ENCODE results near the gene GNPAT.
"Not testable (repeated sequence)": the region's sequence is repeated elsewhere in the genome, so short reads cannot be mapped to it uniquely, and the experiment has no call there.

Gene GNPAT

DNA sequence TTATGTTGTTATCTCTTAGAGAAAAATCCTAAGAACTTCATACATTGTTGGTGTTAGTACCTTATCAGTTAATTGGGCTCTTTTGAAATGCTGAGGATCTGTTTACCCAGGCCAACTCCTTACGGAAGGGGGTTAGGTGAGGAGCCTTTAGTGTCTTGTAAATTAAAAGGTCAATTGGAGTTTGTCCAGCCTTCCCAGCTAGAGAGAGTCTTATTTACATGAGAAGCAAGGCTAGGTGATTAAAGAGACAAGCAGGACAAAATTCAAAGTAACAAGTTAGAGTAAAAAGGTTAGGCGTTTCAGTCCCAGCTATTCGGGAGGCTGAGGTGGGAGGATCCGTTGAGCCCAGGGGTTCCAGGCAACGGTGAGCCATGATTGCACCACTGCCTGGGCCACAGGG lies 28.7 kb upstream of the GNPAT start:
- H3K4me3 ChIP-seq (ENCODE audit: low read depth, low read length), result not testable (repeated sequence)

DNA sequence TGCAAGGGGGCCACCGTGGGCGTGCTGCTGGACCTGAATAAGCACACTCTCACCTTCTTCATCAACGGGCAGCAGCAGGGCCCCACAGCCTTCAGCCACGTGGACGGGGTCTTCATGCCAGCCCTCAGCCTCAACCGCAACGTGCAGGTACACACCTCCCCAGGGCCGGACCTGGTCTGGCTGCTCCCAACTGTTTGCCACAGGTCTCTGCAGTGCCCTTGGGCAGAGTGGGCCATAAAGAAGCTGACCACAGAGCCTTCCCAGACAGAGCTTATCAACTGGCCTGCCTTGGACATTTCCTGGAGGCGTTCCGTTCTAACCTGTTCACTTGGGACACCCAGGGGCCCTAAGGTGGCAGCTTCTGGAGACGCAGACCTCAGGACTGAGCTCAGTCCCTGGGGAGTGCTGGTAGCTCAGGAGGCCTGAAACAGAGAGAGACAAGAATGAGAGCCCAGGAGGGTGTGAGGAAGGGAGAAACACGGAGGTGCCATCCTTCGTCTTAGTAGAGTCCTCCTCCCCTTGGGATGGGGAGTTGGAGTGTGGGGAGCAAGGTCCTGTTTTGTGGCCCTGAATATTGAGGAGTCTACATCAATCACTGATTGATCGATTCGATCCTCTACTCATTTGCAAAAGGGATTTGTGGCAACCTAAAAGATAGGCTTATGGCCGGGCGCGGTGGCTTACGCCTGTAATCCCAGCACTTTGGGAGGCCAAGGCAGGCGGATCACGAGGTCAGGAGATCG lies 27.0 kb upstream of the GNPAT start:
- no peak overlapping the region for H3K4me3 ChIP-seq (ENCODE audit: low read depth, low read length)

DNA sequence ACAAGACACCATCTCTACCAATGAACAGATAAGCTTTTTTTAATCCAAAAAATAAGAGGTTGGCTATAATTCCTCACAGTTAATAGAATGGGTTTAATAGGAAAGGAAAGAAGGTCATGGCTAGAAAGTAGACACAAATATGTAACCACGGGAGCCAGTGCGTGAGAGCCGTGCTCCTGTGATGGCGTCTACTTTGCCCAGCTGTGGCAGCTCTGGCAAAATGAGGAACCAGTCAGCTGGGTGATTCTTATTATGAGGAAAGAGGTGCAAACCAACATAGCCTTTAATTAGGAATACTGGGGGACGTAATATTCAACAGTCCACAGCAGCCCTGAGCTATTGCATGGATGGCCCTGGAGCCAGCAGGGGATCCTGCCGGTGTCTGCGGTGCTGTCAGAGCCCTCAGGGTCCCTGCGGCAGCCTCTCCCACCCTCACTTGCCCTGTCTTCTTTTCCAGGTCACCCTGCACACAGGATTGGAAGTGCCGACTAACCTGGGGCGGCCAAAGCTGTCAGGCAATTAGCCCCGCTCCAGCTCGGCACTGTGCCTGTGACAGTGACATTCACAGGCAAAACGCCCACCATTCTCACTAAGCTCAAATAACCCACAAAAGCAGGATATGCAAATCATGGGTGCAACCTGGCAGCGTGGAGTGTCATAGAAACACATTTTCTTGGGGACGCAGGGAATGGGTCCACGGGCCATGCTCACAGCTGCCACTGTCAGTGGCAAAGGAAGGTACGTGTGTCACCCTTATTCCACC lies 25.9 kb upstream of the GNPAT start:
- H3K4me3 ChIP-seq (ENCODE audit: low read depth, low read length), result no peak overlapping the region

DNA sequence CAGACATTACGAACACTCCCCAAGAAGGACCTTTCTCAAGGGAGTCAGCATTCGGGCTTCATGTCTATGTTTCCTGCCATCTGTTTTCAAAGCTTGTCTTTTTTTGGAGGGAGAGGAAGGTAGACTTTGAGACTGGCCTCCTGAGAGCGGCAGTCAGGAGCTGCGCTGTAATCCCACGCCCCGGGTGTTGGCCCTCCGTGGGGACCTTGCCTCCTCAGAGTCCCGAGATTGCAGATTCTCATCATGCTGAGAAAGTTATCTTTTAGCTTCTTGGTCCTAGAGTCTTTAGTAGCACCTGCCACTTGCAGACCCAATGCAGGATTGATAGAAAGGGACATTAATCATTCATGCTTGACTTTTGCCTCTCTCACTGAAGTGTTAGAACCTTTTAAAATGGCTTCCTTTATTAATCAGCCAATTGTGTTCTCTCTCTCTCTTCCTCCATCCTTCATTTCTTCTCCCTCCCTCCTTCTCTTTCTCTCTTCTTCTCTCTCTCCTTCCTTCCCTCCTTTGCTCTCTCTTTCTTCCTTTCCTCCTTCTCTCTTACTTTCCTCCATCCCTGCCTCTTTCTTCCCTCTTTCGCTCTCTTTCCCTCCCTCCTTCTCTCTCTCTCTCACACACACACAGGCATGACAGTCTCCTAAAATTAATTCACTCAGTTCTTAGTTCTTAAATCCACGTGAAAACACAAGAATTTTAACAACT lies 25.2 kb upstream of the GNPAT start:
- H3K4me3 ChIP-seq (ENCODE audit: low read depth, low read length), result no peak overlapping the region

DNA sequence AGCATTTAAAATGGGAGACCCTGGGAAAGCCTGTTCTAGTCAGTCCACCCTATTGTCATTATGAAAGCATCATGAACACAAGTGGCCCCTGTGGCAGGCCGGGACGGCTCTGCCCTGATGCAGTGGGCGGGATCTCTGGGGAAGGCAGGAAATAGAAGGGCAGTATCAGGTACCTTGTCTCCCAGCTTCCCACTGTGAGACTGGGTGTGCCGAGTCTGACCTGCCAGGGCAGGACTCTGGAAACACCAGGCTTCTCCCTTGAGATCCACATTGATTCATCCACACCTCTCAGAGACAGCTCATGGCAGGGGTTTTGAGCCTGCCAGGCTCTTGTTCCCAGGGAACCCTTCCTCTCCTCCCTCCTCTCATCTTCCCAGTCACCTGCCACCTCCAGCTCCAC lies 24.5 kb upstream of the GNPAT start:
- H3K4me3 ChIP-seq (ENCODE audit: low read depth, low read length), result no peak overlapping the region

DNA sequence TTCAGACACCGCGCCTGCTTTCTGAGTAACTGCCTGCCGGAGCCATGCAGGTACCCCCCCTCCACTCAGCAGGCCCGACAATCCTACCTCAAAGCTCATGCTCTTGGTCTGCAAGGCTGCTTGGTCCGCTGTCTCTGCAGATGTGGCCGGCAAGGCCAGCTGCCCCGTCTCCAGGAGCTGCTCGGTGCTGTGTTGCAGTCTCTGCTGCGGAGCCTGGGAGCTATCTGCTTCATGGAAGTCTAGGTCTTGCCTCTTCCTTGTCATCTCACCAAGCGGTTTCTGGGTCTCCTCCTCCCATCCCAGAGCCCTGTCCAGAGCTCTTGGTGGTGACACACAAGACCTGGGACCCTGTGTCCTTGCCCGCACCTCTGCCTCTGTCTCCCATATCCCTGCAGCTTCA lies 24.0 kb upstream of the GNPAT start:
- no peak overlapping the region for H3K4me3 ChIP-seq (ENCODE audit: low read depth, low read length)

DNA sequence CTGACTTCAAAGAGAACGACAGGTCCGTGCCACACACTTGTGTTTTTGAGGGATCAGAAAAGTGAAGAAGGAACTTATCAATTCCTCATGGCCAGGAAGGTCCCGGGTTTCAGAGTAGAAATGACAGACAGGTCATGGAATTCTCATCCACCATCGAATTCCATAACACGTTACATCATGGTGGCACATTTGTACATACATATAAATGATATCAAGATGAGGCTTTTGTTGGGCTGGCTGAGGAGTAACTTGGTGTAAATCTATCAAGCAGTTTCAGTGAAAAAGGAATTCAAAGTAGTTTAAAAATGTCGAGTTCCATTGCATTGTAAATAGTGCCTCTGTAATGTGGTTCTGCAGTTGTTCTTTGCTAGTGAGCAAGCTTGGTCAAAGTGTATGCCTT lies 22.9 kb upstream of the GNPAT start:
- no peak overlapping the region for H3K4me3 ChIP-seq (ENCODE audit: low read depth, low read length)

DNA sequence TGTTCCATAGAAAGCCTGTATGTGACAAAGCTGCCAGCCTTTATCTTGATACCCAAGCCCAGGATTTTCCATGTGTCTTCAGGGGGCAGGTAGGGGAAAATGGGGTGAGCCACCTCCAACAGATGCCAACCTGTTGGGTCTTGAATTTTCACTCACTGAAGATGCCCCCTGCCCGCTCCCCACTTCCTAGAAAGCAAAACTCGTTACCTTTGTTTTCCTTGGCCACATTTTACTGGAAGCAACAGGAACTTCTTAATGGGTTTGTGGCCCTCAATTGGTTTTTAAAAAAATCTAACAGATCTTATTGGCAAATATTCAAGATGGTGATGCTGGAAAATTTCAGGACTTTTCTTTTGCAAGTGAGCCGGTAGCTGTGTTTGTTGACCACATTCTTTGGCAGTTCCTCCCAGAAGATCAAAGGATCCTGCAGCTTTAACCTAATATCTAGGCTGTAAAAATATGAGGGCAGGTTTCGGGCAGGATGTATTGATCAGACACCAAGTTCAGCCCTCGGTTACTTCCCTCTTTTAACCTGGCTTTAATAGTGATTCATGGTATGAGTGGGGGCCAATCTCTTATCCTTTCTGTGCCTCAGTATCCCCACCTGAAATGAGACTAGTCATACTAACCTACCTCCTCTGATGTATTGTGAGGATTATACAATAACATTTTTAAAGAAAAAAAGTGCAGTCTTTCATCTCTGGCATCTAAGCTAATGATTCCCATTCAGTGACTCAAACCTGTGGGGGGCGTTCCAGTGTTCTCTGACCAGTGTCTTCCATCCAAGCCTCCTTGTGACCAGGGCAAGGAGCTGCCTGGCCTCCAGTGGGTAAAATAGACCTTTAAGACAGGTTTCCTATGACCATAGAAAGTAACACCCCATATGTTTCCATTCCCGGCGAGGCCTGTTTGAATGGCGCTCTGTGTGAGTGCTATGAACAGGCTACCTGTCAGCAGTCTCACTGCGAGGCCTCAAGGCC lies 21.3 kb upstream of the GNPAT start:
- no peak overlapping the region for H3K4me3 ChIP-seq (ENCODE audit: low read depth, low read length)

DNA sequence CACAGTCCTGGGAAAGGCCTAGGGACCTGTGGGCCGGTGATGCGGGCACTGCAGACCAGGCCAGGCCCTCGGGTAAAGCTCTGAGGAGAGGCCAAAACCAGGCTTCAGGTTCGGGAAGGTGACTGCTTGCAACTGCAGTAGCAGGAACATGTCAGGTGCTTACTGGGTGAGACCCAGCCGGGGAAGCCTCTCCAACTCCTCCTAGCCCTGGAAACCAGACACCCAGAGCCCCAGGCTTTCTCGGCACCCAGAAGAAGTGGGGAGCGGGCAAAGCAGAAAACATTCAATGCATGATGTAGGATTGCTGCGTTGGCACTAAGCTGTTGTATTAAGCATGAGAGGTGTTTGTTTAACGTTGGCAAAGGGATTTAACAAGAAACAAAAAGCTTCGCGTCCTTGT lies 20.2 kb upstream of the GNPAT start:
- H3K4me3 ChIP-seq (ENCODE audit: low read depth, low read length), result no peak overlapping the region

DNA sequence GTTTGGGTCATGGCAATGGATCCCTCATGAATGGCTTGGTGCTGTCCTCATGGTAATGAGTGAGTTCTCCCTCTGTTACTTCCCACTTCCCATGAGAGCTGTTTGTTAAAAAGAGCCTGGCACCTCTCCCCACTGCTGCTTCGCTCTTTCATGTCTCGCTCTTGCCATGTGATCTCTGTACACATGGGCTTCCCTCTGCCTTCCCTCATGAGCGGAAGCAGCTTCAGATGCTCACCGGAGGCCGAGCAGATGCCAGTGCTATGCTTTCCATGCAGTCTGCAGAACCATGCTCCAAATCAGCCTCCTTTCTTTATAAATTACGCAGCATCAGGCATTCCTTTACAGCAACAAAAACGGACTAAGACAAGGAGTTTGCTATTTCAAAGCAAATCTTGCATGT lies 14.9 kb upstream of the GNPAT start:
- H3K4me3 ChIP-seq (ENCODE audit: low read depth, low read length), result no peak overlapping the region

DNA sequence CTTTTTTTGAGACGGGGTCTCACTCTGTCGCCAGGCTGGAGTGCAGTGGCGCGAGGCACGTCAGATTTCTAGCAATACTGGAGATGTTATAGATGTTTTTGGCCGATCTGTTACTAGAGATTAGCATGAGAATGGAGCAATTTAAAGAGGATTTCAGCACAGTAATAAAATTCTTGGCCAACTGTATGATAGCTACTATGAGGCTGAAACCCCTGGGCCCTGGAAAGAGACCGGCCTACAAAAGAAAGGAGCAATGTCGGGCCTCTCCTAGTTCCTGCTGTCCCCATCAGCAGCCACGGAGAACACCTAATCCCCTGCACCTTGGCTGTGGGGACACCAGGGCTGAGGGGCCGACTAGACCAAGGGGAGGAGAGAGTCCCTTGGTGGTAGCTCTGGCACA lies 9.5 kb upstream of the GNPAT start:
- no peak overlapping the region for H3K4me3 ChIP-seq (ENCODE audit: low read depth, low read length)

DNA sequence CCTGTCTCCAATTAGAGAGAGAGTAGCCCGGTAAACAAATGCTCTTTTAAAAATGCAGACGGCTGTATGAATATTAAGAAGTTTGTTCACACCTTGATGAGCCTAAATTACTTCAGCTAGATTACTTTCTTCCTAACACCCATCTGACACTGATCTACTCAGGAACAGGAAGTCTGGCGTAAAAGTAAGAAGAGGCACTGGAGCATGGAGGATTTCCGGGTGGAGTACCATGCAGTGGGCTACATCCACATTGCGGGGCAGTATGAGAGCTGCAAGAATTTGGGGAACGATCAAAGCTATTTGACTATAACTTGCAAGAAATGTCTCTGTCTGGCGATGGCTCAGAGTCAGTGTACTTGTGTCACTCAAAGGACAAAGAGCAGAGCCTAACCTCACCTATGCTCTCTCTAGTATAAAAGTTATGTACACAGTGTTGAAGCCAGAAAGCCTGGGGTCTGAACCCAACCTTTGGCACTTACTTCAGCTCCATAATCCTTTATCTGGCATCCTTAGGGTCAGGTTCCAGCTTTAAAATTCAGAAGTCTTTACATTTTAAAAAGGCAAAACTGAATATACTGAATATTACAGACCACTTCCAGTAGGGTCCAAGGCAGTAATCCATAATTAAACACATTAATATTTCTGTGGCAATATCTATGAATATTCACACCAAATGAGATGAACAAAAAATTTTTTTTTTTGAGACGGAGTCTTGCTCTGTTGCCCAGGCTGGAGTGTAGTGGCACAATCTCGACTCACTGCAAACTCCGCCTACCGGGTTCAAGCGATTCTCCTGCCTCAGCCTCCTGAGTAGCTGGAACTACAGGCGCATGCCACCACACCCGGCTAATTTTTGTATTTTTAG lies 7.9 kb upstream of the GNPAT start:
- no peak overlapping the region for H3K4me3 ChIP-seq (ENCODE audit: low read depth, low read length)

DNA sequence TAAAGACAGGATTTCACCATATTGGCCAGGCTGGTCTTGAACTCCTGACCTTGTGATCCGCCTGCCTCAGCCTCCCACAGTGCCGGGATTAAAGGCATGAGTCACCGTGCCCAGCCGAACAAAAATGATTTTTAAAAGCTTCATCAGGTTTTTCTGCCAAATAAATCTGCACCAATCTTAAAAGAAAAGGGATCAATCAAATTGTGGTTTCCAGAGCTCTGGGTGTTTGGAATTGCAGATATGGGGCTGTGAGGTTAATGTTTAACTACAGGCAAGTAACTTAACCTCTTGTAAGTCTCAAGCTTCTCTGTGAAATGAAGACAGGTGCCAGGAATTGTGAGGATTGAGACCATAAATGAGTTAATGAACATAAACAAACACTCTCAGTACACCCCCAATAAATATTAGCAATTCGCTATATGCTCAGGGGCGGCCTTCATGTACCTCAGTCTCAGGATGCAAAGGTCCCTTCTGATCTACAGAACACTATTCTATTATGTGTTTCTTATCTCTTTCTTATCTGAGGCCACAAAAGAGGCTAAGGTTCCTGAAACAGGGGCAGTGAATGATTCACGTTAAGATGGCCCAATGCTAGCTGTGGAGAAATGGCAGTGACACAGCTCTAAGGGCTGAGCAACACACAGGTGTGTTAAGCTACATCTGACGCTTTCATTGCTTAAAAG lies 7.1 kb upstream of the GNPAT start:
- no peak overlapping the region for H3K4me3 ChIP-seq (ENCODE audit: low read depth, low read length)

DNA sequence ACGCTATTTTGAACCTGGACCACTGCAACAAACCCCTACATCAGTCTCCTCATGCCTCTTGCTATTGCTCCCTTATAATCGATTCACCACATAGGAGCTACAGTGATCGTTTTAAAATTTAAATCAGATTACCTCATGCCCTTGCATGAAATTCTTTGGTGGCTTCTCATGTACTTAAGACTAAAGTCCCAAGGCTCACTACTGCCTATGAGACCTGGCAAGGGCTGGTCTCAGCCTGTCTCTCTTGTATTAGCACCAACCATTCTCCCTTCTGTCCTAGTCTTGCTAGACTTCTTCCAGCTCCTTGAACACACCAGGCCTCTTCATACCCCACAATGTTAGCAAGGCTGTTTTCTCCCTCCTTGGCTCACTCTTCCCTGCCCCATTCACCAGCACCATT lies 6.5 kb upstream of the GNPAT start:
- no peak overlapping the region for H3K4me3 ChIP-seq (ENCODE audit: low read depth, low read length)

DNA sequence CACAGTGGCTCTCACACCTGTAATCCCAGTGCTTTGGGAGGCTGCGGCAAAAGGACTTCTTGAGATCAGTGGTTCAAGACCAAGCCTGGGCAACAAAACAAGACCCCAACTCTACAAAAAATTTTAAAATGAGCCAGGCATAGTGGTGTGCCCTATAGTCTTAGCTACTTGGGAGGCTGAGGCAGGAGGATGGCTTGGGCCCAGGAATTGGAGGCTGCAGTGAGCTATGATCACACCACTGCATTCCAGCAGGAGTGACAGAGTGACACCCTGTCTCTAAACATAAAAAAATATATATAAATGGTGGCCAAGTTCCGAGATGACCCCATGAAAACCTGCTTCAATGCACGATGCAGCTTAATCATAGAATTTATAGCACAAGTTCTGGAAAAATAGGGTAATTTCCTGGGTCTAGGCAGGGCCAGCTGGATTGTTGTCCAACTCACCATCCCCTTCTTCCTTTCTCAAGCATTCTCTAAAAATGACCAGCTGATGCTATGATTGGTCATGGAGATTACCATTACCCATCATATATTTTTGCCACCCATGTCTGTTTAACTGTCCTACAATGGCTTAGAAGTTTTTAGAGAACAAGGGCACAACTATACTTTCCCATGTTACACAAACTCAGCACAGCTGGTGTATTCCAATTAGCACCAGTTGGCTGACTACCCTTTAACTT lies 5.3 kb upstream of the GNPAT start:
- H3K4me3 ChIP-seq (ENCODE audit: low read depth, low read length), result no peak overlapping the region

DNA sequence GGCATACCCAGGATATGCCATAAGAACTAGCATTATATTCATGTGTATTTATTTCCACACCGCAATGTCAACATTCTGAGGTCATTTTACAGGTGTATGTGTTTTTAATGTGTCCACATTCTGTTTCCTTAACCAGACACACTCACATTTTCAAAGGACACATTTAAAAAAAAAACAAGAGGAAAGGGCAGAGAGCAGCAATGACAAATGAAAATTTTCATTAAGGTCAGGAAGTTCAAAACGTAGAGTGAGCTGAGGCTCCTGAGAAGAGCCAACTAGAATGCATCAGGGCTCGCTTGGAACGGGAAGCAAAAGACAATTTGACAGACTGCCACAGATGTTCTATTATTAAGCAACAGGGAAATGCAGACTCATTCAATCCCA lies 4.8 kb upstream of the GNPAT start:
- no peak overlapping the region for H3K4me3 ChIP-seq (ENCODE audit: low read depth, low read length)

DNA sequence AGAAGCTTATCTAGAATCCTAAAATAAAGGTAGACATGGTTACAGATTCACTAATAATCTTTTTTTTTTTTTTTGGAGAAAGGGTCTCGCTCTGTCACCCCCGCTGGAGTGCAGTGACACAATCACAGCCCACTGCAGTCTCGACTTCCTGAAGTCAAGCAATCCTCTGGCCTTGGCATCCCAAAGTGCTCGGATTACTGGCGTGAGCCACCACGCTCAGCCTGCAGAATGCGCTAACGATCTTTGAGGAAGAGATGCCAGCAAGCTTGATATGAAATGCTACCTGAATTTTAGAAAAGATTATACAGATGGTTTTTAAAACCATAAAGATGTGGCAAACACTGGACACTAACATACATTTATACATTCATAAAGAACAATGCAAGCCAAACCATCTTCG lies 4.1 kb upstream of the GNPAT start:
- H3K4me3 ChIP-seq (ENCODE audit: low read depth, low read length), result no peak overlapping the region

DNA sequence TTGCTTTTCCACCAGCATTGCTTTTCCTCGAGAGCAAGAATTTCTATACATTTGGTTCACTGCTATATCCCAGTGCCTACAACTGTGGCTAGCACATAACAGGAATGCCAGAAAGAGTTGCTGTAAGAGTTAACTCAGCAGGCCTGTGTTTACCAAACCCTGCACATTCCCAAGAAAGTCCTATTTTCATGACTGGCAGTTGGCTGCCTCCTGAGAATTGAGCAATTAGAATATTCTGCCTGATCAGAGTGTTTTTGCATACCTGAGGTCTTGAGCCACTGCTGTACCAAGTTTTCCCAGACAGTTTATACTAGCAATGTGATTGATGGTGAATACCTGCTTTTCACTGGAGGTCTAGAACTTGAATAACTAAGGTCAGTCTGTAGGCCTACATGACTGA lies 2.7 kb upstream of the GNPAT start:
- no peak overlapping the region for H3K4me3 ChIP-seq (ENCODE audit: low read depth, low read length)

DNA sequence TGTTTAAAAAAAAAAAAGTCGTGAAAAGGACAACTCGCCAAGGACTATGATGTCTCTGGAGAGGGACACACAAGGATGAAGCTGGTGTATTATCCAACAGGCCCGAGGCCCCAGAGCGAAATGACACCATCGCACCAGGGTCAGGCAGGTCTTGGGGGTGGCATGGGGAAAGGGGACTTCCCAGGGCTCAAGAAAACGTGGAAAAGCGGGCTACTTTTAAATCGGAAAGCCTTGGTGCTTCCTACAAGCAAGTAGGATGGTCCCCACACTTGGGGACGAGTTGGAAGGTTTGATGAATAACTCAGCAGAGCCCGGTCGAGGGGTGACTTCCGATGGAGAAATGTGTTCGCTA lies 505 bp upstream of the GNPAT start:
- peak overlapping the region; percentile 84 for H3K4me3 ChIP-seq (ENCODE audit: low read depth, low read length)

Data from iPS-11a (cell line).